Fibroblast of mammary gland (primary cell): ENCODE data around the gene SEC31B.
A peak's percentile ranks its signal among the peaks of the same experiment; 100 is the strongest.

ENCODE experiments used
- DNase-seq: peaks from one replicate; pipeline ENCODE4 v3.0.0-alpha.2; 2010; ENCODE audit warnings: low read depth
- H3K4me3 ChIP-seq: 2 replicates; pipeline ENCODE4 v1.5.1; 2011; ENCODE audit warnings: low read depth, mild to moderate bottlenecking, low read length, moderate library complexity; ENCODE audit not compliant: control insufficient read depth
- TF ChIP-seq, protein P1 (sequence below): conservative IDR thresholded peaks from 2 replicates; pipeline ENCODE4 v1.5.1; 2011; ENCODE audit warnings: low read depth, low read length, inconsistent platforms; ENCODE audit not compliant: control insufficient read depth, insufficient read depth

SEC31B gene

DNA sequence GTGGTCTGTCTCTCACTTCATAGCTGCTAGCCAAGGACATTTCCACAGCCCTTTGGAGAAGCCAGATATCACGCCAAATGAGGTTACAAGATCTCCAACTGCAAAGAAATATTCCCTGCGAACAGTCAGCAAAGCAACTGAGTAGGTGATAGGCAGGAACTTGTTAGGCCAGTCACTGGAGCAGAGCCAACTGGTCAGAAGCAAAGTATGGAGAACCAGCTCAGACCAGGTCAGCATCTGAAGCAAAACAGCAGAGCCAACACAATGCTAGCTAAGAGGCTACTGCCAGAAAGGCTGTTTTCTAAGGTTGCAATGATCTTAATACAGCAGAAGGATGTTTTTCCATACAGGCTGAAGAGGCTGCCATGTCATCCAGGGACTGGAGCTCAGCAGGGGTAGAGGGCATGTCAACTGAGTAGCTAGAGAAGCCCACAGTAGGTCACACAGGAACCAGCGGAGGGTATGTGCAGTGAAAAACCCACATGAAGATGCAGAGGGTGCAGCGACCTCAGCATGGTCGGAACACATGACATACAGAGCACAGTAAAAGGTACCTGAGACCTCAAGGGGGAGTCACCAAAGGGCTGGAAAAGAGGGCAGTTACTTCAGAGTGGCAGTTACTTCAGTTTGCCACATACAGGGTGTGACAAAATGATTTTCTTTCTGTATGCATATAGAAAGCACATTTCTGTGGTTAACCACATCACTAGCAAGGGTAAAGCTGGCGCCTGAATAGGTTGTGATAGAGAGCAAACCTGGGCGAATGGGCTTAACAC is 8.9 kb downstream of the SEC31B start:
- H3K4me3 ChIP-seq, result no peak overlapping the region
- no peak for DNase-seq
- TF ChIP-seq, protein P1, sequence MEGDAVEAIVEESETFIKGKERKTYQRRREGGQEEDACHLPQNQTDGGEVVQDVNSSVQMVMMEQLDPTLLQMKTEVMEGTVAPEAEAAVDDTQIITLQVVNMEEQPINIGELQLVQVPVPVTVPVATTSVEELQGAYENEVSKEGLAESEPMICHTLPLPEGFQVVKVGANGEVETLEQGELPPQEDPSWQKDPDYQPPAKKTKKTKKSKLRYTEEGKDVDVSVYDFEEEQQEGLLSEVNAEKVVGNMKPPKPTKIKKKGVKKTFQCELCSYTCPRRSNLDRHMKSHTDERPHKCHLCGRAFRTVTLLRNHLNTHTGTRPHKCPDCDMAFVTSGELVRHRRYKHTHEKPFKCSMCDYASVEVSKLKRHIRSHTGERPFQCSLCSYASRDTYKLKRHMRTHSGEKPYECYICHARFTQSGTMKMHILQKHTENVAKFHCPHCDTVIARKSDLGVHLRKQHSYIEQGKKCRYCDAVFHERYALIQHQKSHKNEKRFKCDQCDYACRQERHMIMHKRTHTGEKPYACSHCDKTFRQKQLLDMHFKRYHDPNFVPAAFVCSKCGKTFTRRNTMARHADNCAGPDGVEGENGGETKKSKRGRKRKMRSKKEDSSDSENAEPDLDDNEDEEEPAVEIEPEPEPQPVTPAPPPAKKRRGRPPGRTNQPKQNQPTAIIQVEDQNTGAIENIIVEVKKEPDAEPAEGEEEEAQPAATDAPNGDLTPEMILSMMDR, result no peak

- TF ChIP-seq, protein P1, result no peak
- DNase-seq, result no peak
- no peak overlapping the region for H3K4me3 ChIP-seq
These were observed 10.3 kb downstream of the SEC31B start for GRCh38 chr10:100509241-100509840.

GRCh38 chr10:100508691-100509150 is 10.9 kb downstream of the SEC31B start:
- TF ChIP-seq, protein P1, result peak; percentile 77
- H3K4me3 ChIP-seq, result no peak overlapping the region
- peak; percentile 72 for DNase-seq

GRCh38 chr10:100508266-100508665 is 11.4 kb downstream of the SEC31B start:
- TF ChIP-seq, protein P1, result no peak
- H3K4me3 ChIP-seq, result no peak overlapping the region
- no peak for DNase-seq

- TF ChIP-seq, protein P1, result no peak
- H3K4me3 ChIP-seq, result no peak overlapping the region
- DNase-seq, result no peak
These were observed 12.3 kb downstream of the SEC31B start for GRCh38 chr10:100507357-100507732.

GRCh38 chr10:100506596-100507356 is 12.9 kb downstream of the SEC31B start:
- DNase-seq, result peak; percentile 93
- TF ChIP-seq, protein P1, result no peak

More at GRCh38 chr10:100506596-100507356, 12.9 kb downstream of the SEC31B start:
- H3K4me3 ChIP-seq, result no peak overlapping the region
